Thymus (tissue), 11 donors: ENCODE data around the gene HERC3. TPM values are rescaled to one million over a fixed set of nuclear protein-coding genes. Genes with fewer than 3 reads are reported as not detected.

ENCODE experiments used
- DNase-seq, 9 donors: peaks; one replicate each; pipeline ENCODE4 v3.0.0-alpha.2; 2013; ENCODE audit warnings: low spot score in 9 of 9, low read depth in 6 of 9, missing footprints in 1 of 9
- H3K27ac ChIP-seq, 2 donors: one replicate each; pipeline ENCODE4 v1.5.1; 2013; ENCODE audit warnings: control low read depth in 1 of 2, low read depth in 1 of 2, low read length in 1 of 2, mild to moderate bottlenecking in 1 of 2, moderate library complexity in 1 of 2
- H3K27me3 ChIP-seq, 2 donors: one replicate each; pipeline ENCODE4 v1.5.1; 2013; ENCODE audit warnings: low read length in 1 of 2; ENCODE audit not compliant: control insufficient read depth in 2 of 2, insufficient read depth in 1 of 2
- H3K36me3 ChIP-seq, 2 donors: one replicate each; pipeline ENCODE4 v1.5.1; 2013; ENCODE audit warnings: low read length in 1 of 2, mild to moderate bottlenecking in 1 of 2, moderate library complexity in 1 of 2; ENCODE audit not compliant: control insufficient read depth in 2 of 2, insufficient read depth in 2 of 2
- H3K4me1 ChIP-seq, 2 donors: one replicate each; pipeline ENCODE4 v1.5.1; 2013; ENCODE audit warnings: low read length in 2 of 2; ENCODE audit not compliant: control insufficient read depth in 2 of 2, insufficient read depth in 2 of 2
- H3K4me3 ChIP-seq, 2 donors: one replicate each; pipeline ENCODE4 v1.5.1; 2013; ENCODE audit warnings: low read length in 2 of 2, control low read depth in 1 of 2, mild to moderate bottlenecking in 1 of 2
- H3K9me3 ChIP-seq, 2 donors: one replicate each; pipeline ENCODE4 v1.5.1; 2013; ENCODE audit warnings: low read length in 1 of 2, mild to moderate bottlenecking in 1 of 2; ENCODE audit not compliant: control insufficient read depth in 2 of 2, insufficient read depth in 1 of 2
- WGBS: extraction: QIAGEN DNeasy Blood & Tissue Kit; methylation state at CpG from one replicate; pipeline ENCODE4 v1.1.7; 2013; 5-methylcytosine and 5-hydroxymethylcytosine counted together
- polyA plus RNA-seq: library from polyadenylated mRNA; stranded (reverse); fragments of 200-250 nt; gene quantifications from one replicate; pipeline ENCODE4 v1.2.3, GENCODE V29; 2013
- total RNA-seq: library from RNA; stranded (reverse); fragments of 120-200 nt; gene quantifications from one replicate; pipeline ENCODE4 v1.2.4, GENCODE V29; 2013
- donor health status: healthy.

Gene HERC3
- total and polyA plus RNA-seq, 2 donors = 9.1 to 10.8 TPM

DNA sequence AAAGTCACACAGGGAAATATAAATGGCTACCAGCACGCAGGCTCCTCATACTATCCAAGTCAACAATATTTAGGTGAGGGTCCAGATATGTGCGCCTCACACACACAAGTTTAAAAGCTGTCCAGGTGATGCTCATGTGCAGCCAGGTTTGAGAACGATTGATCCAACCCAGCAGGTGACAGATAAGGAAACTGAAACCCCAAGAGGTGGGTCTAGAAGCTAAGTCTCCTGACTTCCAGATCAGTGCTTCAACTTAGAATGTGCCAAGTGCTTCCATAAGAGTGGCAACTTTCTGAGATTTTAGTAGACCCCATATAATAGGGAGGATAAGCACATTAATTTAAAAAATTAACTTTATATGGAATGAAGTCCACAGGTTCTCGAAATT, 159.8 kb downstream of the HERC3 start:
- 96% methylated on average over 4 of the region's 4 CpGs for WGBS
- Histone ChIP-seq H3K9me3 (no peaks in the 10 kb centered on the region), H3K4me1 (no peaks in the 10 kb centered on the region), H3K27me3 (no peaks in the 10 kb centered on the region), H3K36me3 (peaks cover 8 to 28% of the 10 kb centered on the region in 2 donors), H3K4me3 (no peak overlapping the region), H3K27ac (no peak overlapping the region)
- no peak for DNase-seq

GRCh38 chr4:88752754-88753153, 160.5 kb downstream of the HERC3 start:
- Histone ChIP-seq H3K4me3 (no peak overlapping the region), H3K27me3 (no peaks in the 10 kb centered on the region), H3K36me3 (peaks cover 4 to 21% of the 10 kb centered on the region in 2 donors), H3K27ac (no peak overlapping the region), H3K4me1 (no peaks in the 10 kb centered on the region), H3K9me3 (no peaks in the 10 kb centered on the region)
- DNase-seq = no peak
- WGBS = 93% methylated on average over 2 of the region's 2 CpGs

- H3K4me1 ChIP-seq = no peaks in the 10 kb centered on the region
- H3K36me3 ChIP-seq = peaks cover 4 to 14% of the 10 kb centered on the region in 2 donors
- no peaks in the 10 kb centered on the region for H3K9me3 ChIP-seq
- no peak overlapping the region for H3K4me3 ChIP-seq
- WGBS = 90% methylated on average over 7 of the region's 7 CpGs
- no peaks in the 10 kb centered on the region for H3K27me3 ChIP-seq
- H3K27ac ChIP-seq = no peak overlapping the region
- no peak for DNase-seq
Observed at GRCh38 chr4:88753658-88754571, 161.6 kb downstream of the HERC3 start.

DNA sequence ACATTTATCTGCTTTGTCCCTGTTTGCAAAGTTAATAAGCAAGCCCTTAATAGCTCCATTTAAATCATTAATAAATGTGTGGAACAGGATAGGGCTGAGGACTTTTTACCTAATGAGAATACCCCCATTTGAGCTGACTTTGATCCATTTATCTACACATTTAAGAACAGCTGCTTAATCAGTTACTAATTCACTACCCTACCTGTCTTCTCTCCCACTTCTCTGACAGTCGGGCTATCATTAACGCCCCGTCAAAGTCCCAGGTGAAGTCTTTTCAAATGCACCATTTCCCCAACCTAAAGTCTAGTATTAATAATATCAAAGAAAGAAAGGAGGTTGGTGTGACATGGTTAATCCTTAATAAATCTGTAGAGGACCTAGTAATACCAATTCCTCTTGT, 162.5 kb downstream of the HERC3 start:
- no peaks in the 10 kb centered on the region for H3K9me3 ChIP-seq
- H3K27me3 ChIP-seq = no peaks in the 10 kb centered on the region
- WGBS = over 99% methylated on average over 3 of the region's 3 CpGs
- peaks cover under 1 to 6% of the 10 kb centered on the region in 2 donors for H3K36me3 ChIP-seq
- H3K4me1 ChIP-seq = no peaks in the 10 kb centered on the region
- no peak overlapping the region for H3K27ac ChIP-seq
- no peak overlapping the region for H3K4me3 ChIP-seq
- DNase-seq = no peak

GRCh38 chr4:88755454-88755853, 163.2 kb downstream of the HERC3 start:
- H3K9me3 ChIP-seq = no peaks in the 10 kb centered on the region
- H3K27me3 ChIP-seq = no peaks in the 10 kb centered on the region
- H3K4me3 ChIP-seq = no peak overlapping the region
- DNase-seq = no peak
- no peak overlapping the region for H3K27ac ChIP-seq
- 100% methylated on average over 1 of the region's 1 CpG for WGBS
- no peaks in the 10 kb centered on the region for H3K4me1 ChIP-seq
- H3K36me3 ChIP-seq = no peaks in the 10 kb centered on the region

- H3K4me3 ChIP-seq = no peak overlapping the region
Observed at GRCh38 chr4:88756149-88756548, 163.9 kb downstream of the HERC3 start.

DNA sequence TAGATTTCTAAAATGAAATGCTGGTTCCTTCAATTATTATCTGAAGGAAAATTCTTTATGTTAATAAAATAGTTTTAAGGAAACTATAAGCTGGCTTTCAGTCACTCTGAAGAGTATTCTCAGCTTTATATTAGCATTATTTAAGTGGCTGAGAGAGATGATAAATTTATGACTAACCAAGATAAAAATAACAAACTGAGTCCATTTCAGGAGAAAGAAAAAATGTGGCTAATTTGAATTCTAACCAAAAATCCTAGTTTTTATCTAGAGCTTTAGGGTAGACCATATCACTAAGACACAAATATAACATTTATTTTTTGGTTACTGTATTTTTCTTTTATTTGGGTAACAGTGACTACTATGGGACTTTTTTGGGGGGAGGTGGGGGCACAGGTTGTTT, 164.8 kb downstream of the HERC3 start:
- DNase-seq = no peak
- H3K4me3 ChIP-seq = no peak overlapping the region
- no peaks in the 10 kb centered on the region for H3K4me1 ChIP-seq
- no peaks in the 10 kb centered on the region for H3K27me3 ChIP-seq
- H3K27ac ChIP-seq = no peak overlapping the region
- peaks cover 0 to 1% of the 10 kb centered on the region in 2 donors for H3K36me3 ChIP-seq
- no peaks in the 10 kb centered on the region for H3K9me3 ChIP-seq

More at GRCh38 chr4:88756149-88756548, 163.9 kb downstream of the HERC3 start:
- no peaks in the 10 kb centered on the region for H3K9me3 ChIP-seq
- no peaks in the 10 kb centered on the region for H3K27me3 ChIP-seq
- DNase-seq = no peak
- 97% methylated on average over 5 of the region's 5 CpGs for WGBS
- H3K4me1 ChIP-seq = no peaks in the 10 kb centered on the region
- H3K36me3 ChIP-seq = no peaks in the 10 kb centered on the region
- no peak overlapping the region for H3K27ac ChIP-seq

DNA sequence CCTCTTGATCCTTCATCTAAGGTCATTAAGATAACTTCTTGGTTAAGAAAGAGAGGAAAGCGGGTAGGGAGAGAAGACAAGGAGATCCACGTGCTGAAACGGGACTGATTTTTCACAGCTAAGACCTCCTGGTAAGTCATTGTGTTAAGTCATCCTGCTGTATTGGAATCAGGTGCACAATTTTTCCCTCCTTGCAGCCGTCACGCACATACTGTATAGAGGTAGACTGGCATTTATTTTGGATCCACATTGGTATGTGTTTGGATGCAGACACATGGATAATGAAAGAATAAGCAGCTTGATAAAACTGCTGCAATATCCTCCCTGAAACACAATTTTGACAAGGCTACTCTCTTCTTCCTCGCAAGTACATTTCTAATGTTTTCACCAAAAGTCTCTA, 165.5 kb downstream of the HERC3 start:
- H3K4me3 ChIP-seq = no peak overlapping the region
- 97% methylated on average over 6 of the region's 6 CpGs for WGBS
- H3K4me1 ChIP-seq = no peaks in the 10 kb centered on the region
- no peak overlapping the region for H3K27ac ChIP-seq
- peaks cover 0 to 4% of the 10 kb centered on the region in 2 donors for H3K36me3 ChIP-seq
- no peaks in the 10 kb centered on the region for H3K9me3 ChIP-seq
- no peak for DNase-seq
- no peaks in the 10 kb centered on the region for H3K27me3 ChIP-seq
